ENCODE measurements around the gene GPX3. TPM values are rescaled to one million over a fixed set of nuclear protein-coding genes. Genes with fewer than 3 reads are reported as not detected.
A peak's percentile ranks its signal among the peaks of the same experiment; 100 is the strongest.

The GPX3 gene
- polyA plus RNA-seq, 1 experiment, result 3.8 TPM

DNA sequence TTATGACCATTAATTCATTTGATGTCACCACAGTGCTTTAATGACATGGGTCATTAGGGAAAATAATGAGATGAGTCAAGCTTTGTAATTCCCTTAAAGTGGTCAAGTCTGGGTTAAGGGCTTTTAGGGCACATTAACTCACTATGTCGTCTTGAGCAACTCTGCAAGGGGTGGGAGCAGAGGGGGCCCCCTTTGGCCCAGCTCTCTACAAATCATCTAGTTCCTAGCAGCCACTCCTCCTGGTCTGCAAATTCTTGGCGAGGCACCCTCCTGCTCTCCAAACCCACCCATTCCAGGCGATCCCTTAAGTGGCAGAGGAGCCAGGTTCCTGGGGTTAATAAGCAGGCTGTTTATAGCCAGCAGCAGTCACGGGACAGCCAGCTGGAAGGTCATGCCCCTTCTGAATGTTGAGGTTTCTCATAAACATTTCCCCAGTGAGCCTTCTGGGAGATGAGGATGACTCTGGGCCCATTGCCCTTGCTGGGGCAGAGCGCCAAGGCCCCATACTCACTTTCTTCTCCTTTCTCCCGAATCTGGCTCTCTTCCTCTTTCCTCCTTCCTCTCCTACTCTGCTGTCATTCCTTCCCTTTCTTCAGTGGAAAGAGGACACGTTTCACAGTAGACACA, 14.3 kb upstream of the GPX3 start:
- Histone ChIP-seq H3K4me3 (ENCODE audit: low read depth, low read length) (no peak overlapping the region), H3K36me3 (ENCODE audit: control insufficient read depth, insufficient read depth, low read length) (no peaks in the 10 kb centered on the region), H3K27me3 (ENCODE audit: control insufficient read depth, insufficient read depth, low read length) (peaks cover 3% of the 10 kb centered on the region)
- TF ChIP-seq, protein P1, sequence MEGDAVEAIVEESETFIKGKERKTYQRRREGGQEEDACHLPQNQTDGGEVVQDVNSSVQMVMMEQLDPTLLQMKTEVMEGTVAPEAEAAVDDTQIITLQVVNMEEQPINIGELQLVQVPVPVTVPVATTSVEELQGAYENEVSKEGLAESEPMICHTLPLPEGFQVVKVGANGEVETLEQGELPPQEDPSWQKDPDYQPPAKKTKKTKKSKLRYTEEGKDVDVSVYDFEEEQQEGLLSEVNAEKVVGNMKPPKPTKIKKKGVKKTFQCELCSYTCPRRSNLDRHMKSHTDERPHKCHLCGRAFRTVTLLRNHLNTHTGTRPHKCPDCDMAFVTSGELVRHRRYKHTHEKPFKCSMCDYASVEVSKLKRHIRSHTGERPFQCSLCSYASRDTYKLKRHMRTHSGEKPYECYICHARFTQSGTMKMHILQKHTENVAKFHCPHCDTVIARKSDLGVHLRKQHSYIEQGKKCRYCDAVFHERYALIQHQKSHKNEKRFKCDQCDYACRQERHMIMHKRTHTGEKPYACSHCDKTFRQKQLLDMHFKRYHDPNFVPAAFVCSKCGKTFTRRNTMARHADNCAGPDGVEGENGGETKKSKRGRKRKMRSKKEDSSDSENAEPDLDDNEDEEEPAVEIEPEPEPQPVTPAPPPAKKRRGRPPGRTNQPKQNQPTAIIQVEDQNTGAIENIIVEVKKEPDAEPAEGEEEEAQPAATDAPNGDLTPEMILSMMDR (IDR thresholded peaks at IDR 0.05; ENCODE audit: insufficient read depth, low read depth, low read length), result no peak
- CTCF ChIA-PET, result interaction anchor here (1.7 to 4.9 kb wide), 5 partner anchors 16 to 159 kb away, joined by 5 to 23 read pairs (median 12); no protein-coding TSS in a partner anchor
- POLR2A ChIA-PET, result no interaction called here
- DNase-seq (ENCODE audit: low read depth), result peak; percentile 35

DNA sequence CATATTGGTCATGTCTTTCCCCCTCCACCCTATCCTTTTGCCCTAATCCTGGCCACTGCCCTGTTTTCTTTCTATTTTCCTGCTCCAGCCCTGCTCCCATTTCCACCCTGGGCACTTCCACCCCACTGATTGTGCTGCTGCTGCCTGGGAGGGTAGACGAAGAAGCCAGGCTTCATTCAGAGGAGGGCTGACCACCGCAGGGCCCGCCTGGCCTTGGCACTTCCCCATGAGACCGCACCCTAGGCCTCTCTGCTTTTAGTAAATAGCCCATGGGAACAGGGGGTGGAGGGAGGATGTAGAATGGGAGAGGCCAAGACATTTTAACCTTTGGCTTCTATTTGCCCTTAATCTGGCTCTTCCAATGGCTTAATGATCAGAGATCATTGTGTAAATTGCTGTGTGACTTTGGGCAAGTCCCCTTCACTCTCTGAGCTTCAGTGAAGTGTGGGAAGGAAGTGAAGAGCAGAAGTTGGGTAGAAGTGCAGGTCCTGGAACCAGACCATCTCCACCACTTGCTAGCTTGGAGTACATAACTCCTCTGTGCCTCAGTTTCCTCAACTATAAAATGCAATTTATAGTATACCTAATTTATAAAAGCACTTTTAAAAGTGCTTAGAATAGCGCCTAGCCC, 13.6 kb upstream of the GPX3 start:
- ChIA-PET CTCF (interaction anchor here (1.2 to 4.9 kb wide), 3 partner anchors 109 to 309 kb away, joined by 3 to 23 read pairs (median 12); no protein-coding TSS in a partner anchor), POLR2A (no interaction called here)
- no peaks in the 10 kb centered on the region for H3K36me3 ChIP-seq (ENCODE audit: control insufficient read depth, insufficient read depth, low read length)
- no peak overlapping the region for H3K4me3 ChIP-seq (ENCODE audit: low read depth, low read length)
- H3K27me3 ChIP-seq (ENCODE audit: control insufficient read depth, insufficient read depth, low read length), result peaks cover 2% of the 10 kb centered on the region
- TF ChIP-seq, protein P1 (IDR thresholded peaks at IDR 0.05; ENCODE audit: insufficient read depth, low read depth, low read length), result no peak
- DNase-seq (ENCODE audit: low read depth), result no peak

DNA sequence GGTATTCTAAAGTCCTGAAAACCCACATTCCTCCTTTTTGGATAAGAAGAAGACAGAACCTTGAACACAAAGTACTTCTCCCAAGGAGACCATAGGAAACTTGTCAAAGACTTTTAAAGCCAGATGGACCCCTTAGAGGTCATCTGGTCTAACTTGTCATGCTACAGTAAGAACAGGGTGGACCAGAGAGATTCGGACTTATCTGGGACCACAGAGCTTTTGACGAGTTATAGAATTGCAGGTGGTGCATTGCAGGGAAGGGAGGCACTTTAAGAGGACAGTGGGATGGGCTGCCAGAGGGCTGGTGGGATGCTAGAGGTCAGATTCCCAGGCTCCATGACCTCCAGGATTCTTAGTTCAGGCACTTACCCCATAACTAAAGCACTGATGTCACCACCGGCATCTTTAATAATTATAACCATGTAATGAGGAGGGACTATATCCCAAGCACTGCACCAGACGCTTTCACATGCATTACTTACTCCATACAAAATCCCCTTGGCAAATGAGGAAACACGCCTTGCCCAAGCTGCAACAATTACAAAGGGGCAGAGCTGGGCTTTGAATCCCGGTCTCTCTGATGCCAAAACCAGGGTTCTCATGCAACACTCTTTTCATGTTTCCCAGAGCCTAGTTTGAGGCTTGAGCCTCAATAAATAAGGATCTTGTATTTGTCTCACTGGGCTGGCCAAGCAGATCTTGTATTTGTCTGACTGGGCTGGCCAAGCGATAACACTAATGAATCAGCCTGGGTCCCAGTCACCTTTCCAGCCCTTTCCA, 12.8 kb upstream of the GPX3 start:
- no peak for DNase-seq (ENCODE audit: low read depth)
- Histone ChIP-seq H3K27me3 (ENCODE audit: control insufficient read depth, insufficient read depth, low read length) (peaks cover 2% of the 10 kb centered on the region), H3K36me3 (ENCODE audit: control insufficient read depth, insufficient read depth, low read length) (no peaks in the 10 kb centered on the region), H3K4me3 (ENCODE audit: low read depth, low read length) (no peak overlapping the region)
- CTCF ChIA-PET, result interaction anchor here (1.2 to 4.9 kb wide), 3 partner anchors 41 to 309 kb away, joined by 3 to 23 read pairs (median 4); no protein-coding TSS in a partner anchor
- TF ChIP-seq, protein P1 (IDR thresholded peaks at IDR 0.05; ENCODE audit: insufficient read depth, low read depth, low read length), result no peak
- POLR2A ChIA-PET, result no interaction called here

GRCh38 chr5:151008210-151008491, 12.2 kb upstream of the GPX3 start:
- POLR2A ChIA-PET, result no interaction called here
- CTCF ChIA-PET, result interaction anchor here (1.2 to 1.9 kb wide), 2 partner anchors 40 to 308 kb away, joined by 3 to 4 read pairs; no protein-coding TSS in a partner anchor
- TF ChIP-seq, protein P1 (IDR thresholded peaks at IDR 0.05; ENCODE audit: insufficient read depth, low read depth, low read length), result no peak
- Histone ChIP-seq H3K4me3 (ENCODE audit: low read depth, low read length) (no peak overlapping the region), H3K36me3 (ENCODE audit: control insufficient read depth, insufficient read depth, low read length) (no peaks in the 10 kb centered on the region), H3K27me3 (ENCODE audit: control insufficient read depth, insufficient read depth, low read length) (peaks cover 2% of the 10 kb centered on the region)
- no peak for DNase-seq (ENCODE audit: low read depth)

- no peak for DNase-seq (ENCODE audit: low read depth)
- CTCF ChIA-PET, result interaction anchor here (1.9 kb wide), 1 partner anchor 39 kb away, joined by 4 read pairs; no protein-coding TSS in a partner anchor
- TF ChIP-seq, protein P1 (IDR thresholded peaks at IDR 0.05; ENCODE audit: insufficient read depth, low read depth, low read length), result no peak
- POLR2A ChIA-PET, result no interaction called here
- H3K36me3 ChIP-seq (ENCODE audit: control insufficient read depth, insufficient read depth, low read length), result no peaks in the 10 kb centered on the region
- H3K27me3 ChIP-seq (ENCODE audit: control insufficient read depth, insufficient read depth, low read length), result peaks cover 2% of the 10 kb centered on the region
- H3K4me3 ChIP-seq (ENCODE audit: low read depth, low read length), result no peak overlapping the region
Measured at GRCh38 chr5:151008906-151009305, 11.5 kb upstream of the GPX3 start.
